ENCODE results near the gene ZNF747.

ZNF747 gene

DNA sequence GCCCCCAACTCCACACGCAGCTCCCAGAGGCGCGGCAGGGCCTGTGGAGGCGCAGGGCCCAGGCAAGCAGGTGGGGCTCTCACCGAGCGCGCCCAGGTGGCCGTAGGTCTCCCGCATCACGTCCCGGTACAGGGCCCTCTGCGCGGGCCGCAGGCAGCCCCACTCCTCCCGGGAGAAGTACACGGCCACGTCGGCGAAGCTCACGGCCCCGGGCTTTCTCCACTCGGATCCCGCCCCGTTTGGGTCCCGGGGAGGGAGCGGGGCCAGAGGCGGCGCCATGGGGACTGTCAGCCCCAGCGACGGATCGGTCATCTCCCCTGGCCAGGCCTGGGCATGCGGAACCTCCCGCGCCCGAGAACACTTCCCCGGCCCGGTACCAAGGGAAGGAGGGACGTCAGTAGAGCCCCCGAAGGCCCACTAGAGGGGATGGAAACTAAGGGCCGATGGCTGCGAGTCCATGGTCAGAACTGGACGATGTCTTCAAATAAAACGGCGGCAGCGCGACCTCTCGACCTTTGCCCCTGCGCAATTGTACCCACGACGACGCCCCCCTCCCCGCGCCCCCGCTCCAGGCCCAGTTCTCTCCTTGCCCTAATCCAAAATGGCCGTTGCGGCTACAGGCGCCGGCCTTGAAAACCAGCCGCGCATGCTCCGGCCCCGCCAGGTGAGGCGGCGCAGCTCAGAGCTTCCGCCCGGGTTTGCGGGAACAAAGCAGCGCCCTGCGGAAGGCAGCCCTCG is at the start of gene ZNF747:
ZNF747 (minus strand) TSS at position 491 of the 738 bp plus-strand sequence; CDS start at position 312, 179 bp downstream.
- DNase-seq (ENCODE audit: low read depth): no peak
- TF ChIP-seq, protein P1, sequence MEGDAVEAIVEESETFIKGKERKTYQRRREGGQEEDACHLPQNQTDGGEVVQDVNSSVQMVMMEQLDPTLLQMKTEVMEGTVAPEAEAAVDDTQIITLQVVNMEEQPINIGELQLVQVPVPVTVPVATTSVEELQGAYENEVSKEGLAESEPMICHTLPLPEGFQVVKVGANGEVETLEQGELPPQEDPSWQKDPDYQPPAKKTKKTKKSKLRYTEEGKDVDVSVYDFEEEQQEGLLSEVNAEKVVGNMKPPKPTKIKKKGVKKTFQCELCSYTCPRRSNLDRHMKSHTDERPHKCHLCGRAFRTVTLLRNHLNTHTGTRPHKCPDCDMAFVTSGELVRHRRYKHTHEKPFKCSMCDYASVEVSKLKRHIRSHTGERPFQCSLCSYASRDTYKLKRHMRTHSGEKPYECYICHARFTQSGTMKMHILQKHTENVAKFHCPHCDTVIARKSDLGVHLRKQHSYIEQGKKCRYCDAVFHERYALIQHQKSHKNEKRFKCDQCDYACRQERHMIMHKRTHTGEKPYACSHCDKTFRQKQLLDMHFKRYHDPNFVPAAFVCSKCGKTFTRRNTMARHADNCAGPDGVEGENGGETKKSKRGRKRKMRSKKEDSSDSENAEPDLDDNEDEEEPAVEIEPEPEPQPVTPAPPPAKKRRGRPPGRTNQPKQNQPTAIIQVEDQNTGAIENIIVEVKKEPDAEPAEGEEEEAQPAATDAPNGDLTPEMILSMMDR (IDR thresholded peaks at IDR 0.05; ENCODE audit: control insufficient read depth, insufficient read depth, low read depth, low read length, missing control alignments): no peak

DNA sequence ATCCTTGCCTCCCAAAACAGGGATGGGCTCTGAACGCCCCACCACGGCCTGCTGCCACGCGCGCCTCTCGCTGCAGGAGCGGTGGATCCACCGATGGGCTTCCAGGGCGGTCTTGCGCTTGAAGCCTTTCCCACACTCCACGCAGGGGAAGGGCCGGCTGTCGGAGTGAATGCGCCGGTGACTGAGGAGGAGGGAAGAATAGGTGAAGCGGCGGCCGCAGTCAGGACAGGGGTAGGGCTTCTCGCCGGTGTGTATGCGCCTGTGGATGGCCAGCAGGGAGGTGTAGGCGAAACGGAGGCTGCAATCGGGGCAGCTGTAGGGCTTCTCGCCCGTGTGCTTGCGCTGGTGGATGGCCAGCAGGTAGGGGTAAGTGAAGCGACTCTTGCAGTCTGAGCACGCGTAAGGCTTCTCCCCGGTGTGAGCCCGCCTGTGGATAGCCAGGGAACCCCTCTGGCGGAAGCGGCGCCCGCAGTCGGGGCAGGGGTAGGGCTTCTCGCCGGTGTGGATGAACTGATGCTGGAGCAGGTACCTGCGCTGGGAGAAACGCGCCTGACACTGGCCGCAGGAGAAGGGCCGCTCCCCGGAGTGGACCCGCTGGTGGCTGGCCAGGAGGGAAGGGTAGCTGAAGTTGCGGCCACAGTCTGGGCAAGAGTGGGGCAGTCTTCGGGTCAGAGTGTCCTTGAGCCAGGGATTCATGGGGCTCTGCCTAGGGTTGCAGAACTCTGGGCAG is 48.1 kb upstream of the ZNF747 start:
- TF ChIP-seq, protein P1 (IDR thresholded peaks at IDR 0.05; ENCODE audit: control insufficient read depth, insufficient read depth, low read depth, low read length, missing control alignments): no peak
- H3K4me3 ChIP-seq (ENCODE audit: control insufficient read depth, low read depth, low read length): no peak overlapping the region
- DNase-seq (ENCODE audit: low read depth): no peak

More for the DNA sequence above, at the start of gene ZNF747:
- H3K4me3 ChIP-seq (ENCODE audit: control insufficient read depth, low read depth, low read length): peak within 1 kb of the TSS; percentile 56

GRCh38 chr16:30581457-30581856 is 46.8 kb upstream of the ZNF747 start:
- TF ChIP-seq, protein P1 (IDR thresholded peaks at IDR 0.05; ENCODE audit: control insufficient read depth, insufficient read depth, low read depth, low read length, missing control alignments): no peak

GRCh38 chr16:30574678-30575077 is 40.0 kb upstream of the ZNF747 start:
- TF ChIP-seq, protein P1 (IDR thresholded peaks at IDR 0.05; ENCODE audit: control insufficient read depth, insufficient read depth, low read depth, low read length, missing control alignments): no peak
- no peak overlapping the region for H3K4me3 ChIP-seq (ENCODE audit: control insufficient read depth, low read depth, low read length)
- DNase-seq (ENCODE audit: low read depth): no peak

More at GRCh38 chr16:30581457-30581856, 46.8 kb upstream of the ZNF747 start:
- no peak for DNase-seq (ENCODE audit: low read depth)
- no peak overlapping the region for H3K4me3 ChIP-seq (ENCODE audit: control insufficient read depth, low read depth, low read length)

DNA sequence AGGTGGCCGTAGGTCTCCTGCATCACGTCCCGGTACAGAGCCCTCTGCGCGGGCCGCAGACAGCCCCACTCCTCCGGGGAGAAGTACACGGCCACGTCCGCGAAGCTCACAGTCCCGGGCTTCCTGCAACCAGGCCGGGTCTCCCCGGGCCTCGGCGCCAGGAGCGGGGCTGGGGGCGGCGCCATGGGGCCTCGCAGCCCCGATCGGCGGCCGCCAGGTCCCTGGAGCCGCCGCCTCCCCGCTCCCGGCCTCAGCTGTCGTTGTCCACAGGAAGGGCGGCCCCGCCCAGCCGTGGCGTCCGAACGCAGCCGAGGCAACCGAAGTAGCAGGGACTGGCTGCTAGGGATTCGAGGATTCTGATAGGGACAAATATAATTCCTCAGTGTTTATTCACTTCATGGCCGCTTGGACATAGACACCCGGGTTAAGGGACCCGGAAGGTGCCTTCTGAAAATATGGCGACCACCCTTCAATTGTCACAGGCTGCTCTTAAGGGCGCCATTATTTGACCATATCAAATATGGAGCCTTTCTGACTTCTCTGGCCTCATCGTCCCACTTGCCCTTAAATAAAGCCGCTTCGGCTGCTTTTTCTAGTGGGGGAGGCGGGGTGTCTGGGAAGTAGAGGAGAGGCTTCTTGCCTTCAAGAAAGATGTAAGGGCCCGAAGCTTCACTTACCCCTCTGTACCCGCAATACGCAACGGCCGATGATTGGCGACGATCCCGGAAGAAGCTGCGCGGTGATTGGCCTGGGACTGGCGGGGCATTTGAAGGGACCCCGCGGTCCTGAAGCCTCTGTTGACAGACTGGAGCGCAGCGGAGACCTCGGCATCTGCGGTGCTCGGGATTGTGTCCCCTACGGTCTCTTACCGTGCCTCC is 37.0 kb upstream of the ZNF747 start, which contains the start of gene ZNF688:
ZNF688 (minus strand) TSS at position 270 of the 878 bp plus-strand sequence; CDS start at position 185, 85 bp downstream.
- DNase-seq (ENCODE audit: low read depth): peak; percentile 93
- TF ChIP-seq, protein P1 (IDR thresholded peaks at IDR 0.05; ENCODE audit: control insufficient read depth, insufficient read depth, low read depth, low read length, missing control alignments): no peak
- H3K4me3 ChIP-seq (ENCODE audit: control insufficient read depth, low read depth, low read length): peak within 1 kb of the TSS; percentile 67
